Mesodermal cell (in vitro differentiated cells): Measurements from ENCODE around the gene SLC1A1.

ENCODE experiments used
- H3K27ac ChIP-seq: 2 replicates; pipeline ENCODE4 v1.7.0; 2013; ENCODE audit warnings: mild to moderate bottlenecking, low read depth, low read length, moderate library complexity; ENCODE audit not compliant: severe bottlenecking
- H3K36me3 ChIP-seq: 2 replicates; pipeline ENCODE4 v1.7.1; 2013; ENCODE audit warnings: mild to moderate bottlenecking, low read length, moderate library complexity; ENCODE audit not compliant: control insufficient read depth, insufficient read depth
- H3K4me1 ChIP-seq: one replicate; pipeline ENCODE4 v1.7.1; 2013; ENCODE audit warnings: mild to moderate bottlenecking, low read length; ENCODE audit not compliant: insufficient read depth, control insufficient read depth, poor library complexity, severe bottlenecking
- H3K4me3 ChIP-seq: 2 replicates; pipeline ENCODE4 v1.7.0; 2013; ENCODE audit warnings: low read length, control low read depth, mild to moderate bottlenecking; ENCODE audit not compliant: insufficient read depth, poor library complexity, severe bottlenecking; ENCODE audit errors: extremely low read depth
- H3K9me3 ChIP-seq: 2 replicates; pipeline ENCODE4 v1.7.1; 2013; ENCODE audit warnings: mild to moderate bottlenecking, low read length, moderate library complexity; ENCODE audit not compliant: control insufficient read depth
- WGBS, 2 experiments: methylation state at CpG; one replicate each; pipeline ENCODE4 v1.1.5; 2013; ENCODE audit warnings: missing lambda C conversion rate in 2 of 2; ENCODE audit not compliant: insufficient coverage in 2 of 2; 5-methylcytosine and 5-hydroxymethylcytosine counted together

SLC1A1 gene

DNA sequence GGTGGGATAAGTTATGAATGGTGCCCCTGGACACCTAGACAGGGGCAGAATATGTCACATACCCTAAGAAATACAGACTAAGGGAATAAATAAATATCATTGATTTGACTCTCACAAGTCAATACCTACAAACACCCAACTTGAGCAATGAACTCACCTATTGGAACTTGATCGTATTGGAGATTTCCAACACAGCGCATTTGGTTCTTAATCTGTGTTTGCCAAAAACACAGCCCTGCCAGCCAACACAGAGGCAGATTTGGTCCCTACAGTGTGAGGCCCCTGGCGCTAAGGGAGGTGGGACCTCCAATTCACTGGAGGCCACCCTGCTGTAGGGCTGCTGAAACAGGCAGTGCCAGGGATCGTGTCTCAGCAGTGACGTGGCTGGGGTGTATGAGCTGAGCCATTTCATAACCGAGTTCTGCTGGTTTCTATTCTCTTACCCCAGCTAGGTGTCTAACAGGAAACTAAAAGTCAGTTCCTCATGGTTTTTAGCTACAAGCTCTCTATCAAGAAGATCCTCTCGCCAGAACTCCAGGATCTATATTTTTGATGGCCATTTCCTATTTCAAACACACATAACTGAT lies 84.5 kb downstream of the SLC1A1 start:
- Histone ChIP-seq H3K36me3 (no peaks in the 10 kb centered on the region), H3K4me3 (no peak overlapping the region), H3K4me1 (no peaks in the 10 kb centered on the region), H3K9me3 (no peaks in the 10 kb centered on the region), H3K27ac (no peak overlapping the region)
- 92 to 100% methylated on average over 6 of the region's 7 CpGs for WGBS, 2 experiments

DNA sequence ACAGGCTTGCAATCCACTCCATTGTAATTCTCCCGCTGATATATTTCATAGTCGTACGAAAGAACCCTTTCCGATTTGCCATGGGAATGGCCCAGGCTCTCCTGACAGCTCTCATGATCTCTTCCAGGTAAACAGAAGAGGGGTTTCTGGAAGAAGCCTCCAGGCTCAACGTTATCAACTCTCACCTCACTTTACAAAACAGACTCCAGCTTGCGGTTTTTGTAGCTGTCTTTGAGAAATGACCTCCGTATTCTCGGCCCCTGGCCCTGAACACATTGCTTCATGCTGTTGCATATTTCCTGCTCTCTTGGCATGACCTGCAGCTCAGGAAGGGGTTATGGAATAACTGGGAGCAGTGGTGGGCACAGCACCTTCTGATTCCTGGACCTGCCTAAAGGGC lies 85.7 kb downstream of the SLC1A1 start:
- Histone ChIP-seq H3K9me3 (no peaks in the 10 kb centered on the region), H3K4me1 (no peaks in the 10 kb centered on the region), H3K27ac (no peak overlapping the region), H3K4me3 (no peak overlapping the region), H3K36me3 (no peaks in the 10 kb centered on the region)
- WGBS, 2 experiments = 81 to 98% methylated on average over 5 to 6 of the region's 8 CpGs

DNA sequence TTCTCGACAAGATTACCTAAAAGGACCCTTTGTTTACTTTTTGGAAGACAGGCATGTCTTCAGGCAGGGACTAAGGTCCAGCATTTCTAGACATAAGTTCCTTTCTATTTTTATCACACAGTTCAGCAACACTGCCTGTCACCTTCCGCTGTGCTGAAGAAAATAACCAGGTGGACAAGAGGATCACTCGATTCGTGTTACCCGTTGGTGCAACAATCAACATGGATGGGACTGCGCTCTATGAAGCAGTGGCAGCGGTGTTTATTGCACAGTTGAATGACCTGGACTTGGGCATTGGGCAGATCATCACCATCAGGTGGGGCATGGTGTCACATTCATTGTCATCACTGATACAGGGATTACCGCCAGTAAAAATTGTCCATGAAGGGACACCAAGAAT lies 86.2 kb downstream of the SLC1A1 start:
- Histone ChIP-seq H3K9me3 (no peaks in the 10 kb centered on the region), H3K4me1 (no peaks in the 10 kb centered on the region), H3K27ac (no peak overlapping the region), H3K4me3 (no peak overlapping the region), H3K36me3 (no peaks in the 10 kb centered on the region)
- WGBS, 2 experiments = 93 to 98% methylated on average over 7 to 8 of the region's 8 CpGs

DNA sequence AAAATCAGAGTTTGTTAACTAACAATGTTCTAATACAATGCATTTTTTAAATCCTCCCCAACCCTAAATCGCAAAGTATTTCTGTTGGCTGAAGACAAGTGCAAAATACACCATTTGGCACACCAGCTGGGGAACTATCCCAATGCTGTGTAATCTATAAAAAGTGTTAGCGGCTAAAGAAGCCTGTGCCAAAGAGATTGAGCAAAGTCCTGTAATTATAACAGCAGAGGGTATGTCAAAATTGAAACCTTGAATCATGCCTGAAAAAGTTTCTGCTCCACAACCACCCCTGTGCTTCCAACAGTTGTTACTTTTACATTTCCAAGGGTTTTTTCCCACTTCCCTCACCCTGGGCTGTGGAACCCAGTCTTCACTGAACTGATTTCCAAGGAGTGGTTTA lies 88.7 kb downstream of the SLC1A1 start:
- Histone ChIP-seq H3K9me3 (no peaks in the 10 kb centered on the region), H3K4me1 (no peaks in the 10 kb centered on the region), H3K27ac (no peak overlapping the region), H3K36me3 (no peaks in the 10 kb centered on the region), H3K4me3 (no peak overlapping the region)
- no CpG with 5 or more reads among the region's 2 CpGs for WGBS, 2 experiments

DNA sequence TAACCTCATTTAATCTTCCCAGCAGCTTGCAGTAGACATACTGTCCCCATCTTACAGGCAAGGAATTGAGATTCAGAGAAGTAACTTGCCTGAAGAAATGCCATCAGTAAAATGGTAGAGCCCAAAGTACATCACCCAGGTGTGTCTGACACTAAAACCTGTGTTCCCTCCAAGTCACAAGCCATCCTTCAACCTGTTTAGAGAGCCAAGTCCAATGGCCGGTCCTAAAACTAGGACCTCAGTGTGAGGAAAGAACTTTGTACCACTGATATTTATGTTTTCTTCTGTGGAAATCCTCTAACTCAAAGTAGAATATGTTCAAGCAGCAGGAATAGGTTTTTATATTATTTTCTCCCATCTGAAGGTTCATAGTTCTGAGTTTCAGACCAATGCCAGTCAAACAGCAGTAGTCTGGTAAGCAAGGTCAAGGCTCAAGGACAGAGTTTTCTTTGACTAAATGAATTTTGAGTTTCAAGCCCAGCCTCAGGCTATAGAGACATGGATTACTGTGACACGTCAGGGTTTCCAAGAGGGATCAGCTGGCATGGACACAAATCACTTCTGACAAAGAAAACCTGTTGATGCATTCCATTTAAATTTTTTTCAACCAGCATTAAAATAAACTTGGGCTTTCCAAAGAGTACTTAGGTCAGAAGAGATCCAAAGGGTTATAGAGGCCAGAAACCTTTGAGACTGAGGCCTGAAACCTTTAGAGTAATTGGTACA lies 90.9 kb downstream of the SLC1A1 start:
- H3K36me3 ChIP-seq = no peaks in the 10 kb centered on the region
- no peaks in the 10 kb centered on the region for H3K4me1 ChIP-seq
- no peak overlapping the region for H3K27ac ChIP-seq
- H3K9me3 ChIP-seq = no peaks in the 10 kb centered on the region
- 100% methylated on average over 1 of the region's 2 CpGs; no CpG with 5 or more reads in 1 of the 2 experiments for WGBS, 2 experiments
- H3K4me3 ChIP-seq = no peak overlapping the region

DNA sequence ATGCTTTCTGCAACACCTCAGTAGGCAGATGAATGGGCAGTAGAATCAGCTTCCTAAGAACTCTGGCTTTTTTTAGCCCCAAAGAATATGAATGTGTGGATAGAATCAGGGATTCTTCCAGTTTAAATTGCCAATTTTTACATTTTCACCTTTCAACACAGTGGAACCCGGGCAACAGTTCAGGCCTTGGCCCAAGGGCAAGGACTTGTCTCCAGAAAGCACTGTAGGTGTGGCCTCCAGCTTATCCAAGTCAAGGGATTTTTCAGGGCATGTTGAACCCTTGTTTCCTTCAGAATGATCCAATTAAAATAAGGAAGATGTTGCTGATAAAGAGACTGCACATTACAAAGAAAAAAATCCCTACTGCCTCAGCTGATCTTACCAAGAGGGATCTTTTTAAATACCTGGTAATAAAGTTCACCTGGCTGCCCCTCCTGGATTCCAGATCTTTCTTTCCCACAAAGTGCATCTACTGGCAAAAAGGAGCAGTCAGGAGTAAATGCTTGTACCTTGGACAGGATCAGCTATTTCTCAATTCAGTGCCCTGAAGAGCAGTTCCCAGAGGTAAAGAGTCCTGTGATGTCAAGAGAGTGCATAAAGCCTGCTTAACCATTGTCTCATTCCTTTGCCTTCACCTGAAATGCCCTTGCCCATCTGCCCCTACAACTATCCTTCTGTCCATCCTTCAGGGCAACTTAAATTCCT lies 91.7 kb downstream of the SLC1A1 start:
- no peak overlapping the region for H3K27ac ChIP-seq
- no peak overlapping the region for H3K4me3 ChIP-seq
- 86 to 90% methylated on average over 1 of the region's 1 CpG for WGBS, 2 experiments
- H3K4me1 ChIP-seq = no peaks in the 10 kb centered on the region
- no peaks in the 10 kb centered on the region for H3K9me3 ChIP-seq
- no peaks in the 10 kb centered on the region for H3K36me3 ChIP-seq

DNA sequence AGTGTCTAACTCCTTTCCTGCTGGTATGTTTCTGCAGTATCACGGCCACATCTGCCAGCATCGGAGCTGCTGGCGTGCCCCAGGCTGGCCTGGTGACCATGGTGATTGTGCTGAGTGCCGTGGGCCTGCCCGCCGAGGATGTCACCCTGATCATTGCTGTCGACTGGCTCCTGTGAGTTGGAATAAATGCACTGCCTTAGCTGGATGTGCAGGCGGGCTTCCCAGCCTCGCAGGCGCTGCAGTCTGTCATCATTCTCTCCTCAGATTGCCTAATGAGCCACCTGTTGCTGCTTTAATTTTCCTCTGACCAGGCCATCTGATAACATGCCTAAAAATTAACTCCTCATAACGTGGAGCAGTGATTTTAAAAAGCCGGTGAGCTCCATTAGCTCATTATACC lies 92.7 kb downstream of the SLC1A1 start:
- H3K9me3 ChIP-seq = no peaks in the 10 kb centered on the region
- WGBS, 2 experiments = 86 to 93% methylated on average over 9 to 12 of the region's 12 CpGs
- no peak overlapping the region for H3K27ac ChIP-seq
- H3K4me3 ChIP-seq = no peak overlapping the region
- no peaks in the 10 kb centered on the region for H3K36me3 ChIP-seq
- H3K4me1 ChIP-seq = no peaks in the 10 kb centered on the region

DNA sequence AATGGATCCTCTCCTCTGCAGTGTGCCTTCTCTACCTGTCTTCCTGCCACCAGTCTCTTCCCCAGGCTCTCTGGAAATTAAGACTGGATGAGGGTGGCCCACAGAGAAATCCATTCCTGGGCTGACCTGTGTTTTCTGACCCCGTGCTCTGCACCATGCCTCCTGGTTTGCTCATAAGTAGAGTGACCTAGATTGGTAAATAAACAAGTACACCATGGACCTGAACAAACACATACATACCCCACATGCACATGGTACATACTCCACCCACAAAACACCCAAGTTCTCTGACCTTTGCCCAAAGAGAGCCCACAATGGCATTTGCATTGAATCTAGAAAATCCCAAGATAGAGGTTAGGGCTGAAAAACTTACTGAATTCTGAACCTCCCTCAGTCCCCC lies 94.4 kb downstream of the SLC1A1 start:
- H3K9me3 ChIP-seq = no peaks in the 10 kb centered on the region
- H3K4me1 ChIP-seq = peaks cover 4% of the 10 kb centered on the region
- no peak overlapping the region for H3K4me3 ChIP-seq
- H3K36me3 ChIP-seq = no peaks in the 10 kb centered on the region
- no peak overlapping the region for H3K27ac ChIP-seq
- WGBS, 2 experiments = 100% methylated on average over 1 of the region's 1 CpG; no CpG with 5 or more reads in 1 of the 2 experiments

DNA sequence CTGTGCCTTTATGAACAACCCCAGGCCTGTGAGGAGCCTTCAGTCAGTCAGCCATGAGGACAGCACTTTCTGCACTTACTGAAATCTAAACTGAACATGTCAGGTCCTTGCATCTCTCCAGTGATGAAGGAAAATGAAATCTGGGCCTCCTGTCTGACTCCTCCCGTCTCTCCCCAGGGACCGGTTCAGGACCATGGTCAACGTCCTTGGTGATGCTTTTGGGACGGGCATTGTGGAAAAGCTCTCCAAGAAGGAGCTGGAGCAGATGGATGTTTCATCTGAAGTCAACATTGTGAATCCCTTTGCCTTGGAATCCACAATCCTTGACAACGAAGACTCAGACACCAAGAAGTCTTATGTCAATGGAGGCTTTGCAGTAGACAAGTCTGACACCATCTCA lies 94.9 kb downstream of the SLC1A1 start:
- no peaks in the 10 kb centered on the region for H3K36me3 ChIP-seq
- no peak overlapping the region for H3K4me3 ChIP-seq
- 88 to 89% methylated on average over 3 to 5 of the region's 5 CpGs for WGBS, 2 experiments

DNA sequence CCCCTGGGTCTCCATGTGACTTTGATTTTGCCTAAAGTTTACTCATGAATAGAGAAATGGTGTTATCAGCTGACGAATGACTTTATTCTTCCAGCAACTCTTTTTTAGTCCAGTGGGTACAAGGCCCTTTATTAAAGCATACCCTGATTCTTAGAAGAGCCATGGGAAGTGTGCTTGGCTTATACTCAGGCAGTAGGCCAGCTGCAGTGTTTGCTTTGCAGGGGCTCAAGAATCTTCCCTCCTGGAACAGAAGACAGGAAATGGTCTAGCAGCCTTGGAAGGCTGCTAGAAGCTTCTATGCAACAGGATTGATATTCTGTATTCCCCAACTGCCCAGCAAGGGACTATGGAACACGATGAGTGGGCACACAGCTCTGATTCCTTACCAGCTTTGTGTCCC lies 98.5 kb downstream of the SLC1A1 start:
- 71 to 72% methylated on average over 1 to 2 of the region's 2 CpGs for WGBS, 2 experiments
- Histone ChIP-seq H3K4me3 (no peak overlapping the region), H3K9me3 (no peaks in the 10 kb centered on the region), H3K4me1 (peaks cover 7% of the 10 kb centered on the region), H3K36me3 (no peaks in the 10 kb centered on the region), H3K27ac (no peak overlapping the region)

More for the DNA sequence above, 94.9 kb downstream of the SLC1A1 start:
- H3K4me1 ChIP-seq = peaks cover 4% of the 10 kb centered on the region
- H3K27ac ChIP-seq = no peak overlapping the region
- no peaks in the 10 kb centered on the region for H3K9me3 ChIP-seq
